NB4 (cell line): ENCODE data around the gene F9.

Source experiments
- POLR2A ChIP-seq: IDR thresholded peaks from 2 replicates; pipeline ENCODE4 v1.6.1; 2011; ENCODE audit warnings: mild to moderate bottlenecking; ENCODE audit not compliant: insufficient read length; ENCODE audit errors: extremely low read depth
- TF ChIP-seq, protein P1 (sequence below): IDR thresholded peaks from one replicate; pipeline ENCODE4 v1.5.1; 2012; ENCODE audit warnings: low read depth, low read length

DNA sequence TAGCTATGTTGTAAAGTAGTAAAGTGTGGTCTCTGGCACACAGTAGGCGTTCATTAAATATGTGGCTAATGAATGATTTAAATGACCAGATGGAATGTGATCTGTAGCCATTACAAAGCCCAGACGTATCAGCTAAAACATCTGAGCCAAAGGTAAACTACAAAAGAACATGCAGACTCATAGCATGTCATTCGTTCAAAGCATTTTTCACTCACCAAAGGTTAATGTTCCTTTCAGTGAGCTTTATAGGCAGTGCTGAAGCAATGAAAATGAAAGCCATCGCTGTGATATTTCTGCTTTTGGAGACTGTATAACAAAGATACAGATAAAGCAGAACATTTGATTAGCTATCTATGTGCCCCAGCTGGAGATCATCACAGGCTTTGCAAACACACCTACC lies 50.5 kb downstream of the F9 start:
- no peak for TF ChIP-seq POLR2A
- TF ChIP-seq, protein P1, sequence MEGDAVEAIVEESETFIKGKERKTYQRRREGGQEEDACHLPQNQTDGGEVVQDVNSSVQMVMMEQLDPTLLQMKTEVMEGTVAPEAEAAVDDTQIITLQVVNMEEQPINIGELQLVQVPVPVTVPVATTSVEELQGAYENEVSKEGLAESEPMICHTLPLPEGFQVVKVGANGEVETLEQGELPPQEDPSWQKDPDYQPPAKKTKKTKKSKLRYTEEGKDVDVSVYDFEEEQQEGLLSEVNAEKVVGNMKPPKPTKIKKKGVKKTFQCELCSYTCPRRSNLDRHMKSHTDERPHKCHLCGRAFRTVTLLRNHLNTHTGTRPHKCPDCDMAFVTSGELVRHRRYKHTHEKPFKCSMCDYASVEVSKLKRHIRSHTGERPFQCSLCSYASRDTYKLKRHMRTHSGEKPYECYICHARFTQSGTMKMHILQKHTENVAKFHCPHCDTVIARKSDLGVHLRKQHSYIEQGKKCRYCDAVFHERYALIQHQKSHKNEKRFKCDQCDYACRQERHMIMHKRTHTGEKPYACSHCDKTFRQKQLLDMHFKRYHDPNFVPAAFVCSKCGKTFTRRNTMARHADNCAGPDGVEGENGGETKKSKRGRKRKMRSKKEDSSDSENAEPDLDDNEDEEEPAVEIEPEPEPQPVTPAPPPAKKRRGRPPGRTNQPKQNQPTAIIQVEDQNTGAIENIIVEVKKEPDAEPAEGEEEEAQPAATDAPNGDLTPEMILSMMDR, result no peak
